Cardiac muscle cell (in vitro differentiated cells and primary cell): ENCODE measurements around the gene SPATA12. TPM values are rescaled to one million over a fixed set of nuclear protein-coding genes. Genes with fewer than 3 reads are reported as not detected.
A peak's percentile ranks its signal among the peaks of the same experiment; 100 is the strongest.

ENCODE experiments used
- DNase-seq, 2 donors: peaks; one replicate each; pipeline versions ENCODE4 v3.0.0 to v3.0.0-alpha.2; 2010 to 2017; ENCODE audit warnings: low read depth in 1 of 2, low spot score in 1 of 2
- H3K27ac ChIP-seq: fragments of 200-600 bp; sonication (generic); 2 replicates; pipeline ENCODE4 v1.5.1; 2016
- H3K27me3 ChIP-seq: fragments of 200-600 bp; sonication (generic); 2 replicates; pipeline ENCODE4 v1.6.0; 2016; ENCODE audit warnings: control low read depth
- H3K36me3 ChIP-seq: fragments of 200-600 bp; sonication (generic); 2 replicates; pipeline ENCODE4 v1.5.1; 2016; ENCODE audit warnings: control low read depth
- H3K4me1 ChIP-seq: fragments of 200-600 bp; sonication (generic); 2 replicates; pipeline ENCODE4 v1.8.1; 2017; ENCODE audit warnings: low read depth, mild to moderate bottlenecking, mixed run types
- H3K4me3 ChIP-seq: fragments of 200-600 bp; sonication (generic); 2 replicates; pipeline ENCODE4 v1.5.1; 2016; ENCODE audit warnings: mild to moderate bottlenecking
- H3K9me3 ChIP-seq: fragments of 200-600 bp; sonication (generic); 2 replicates; pipeline ENCODE4 v1.5.1; 2017; ENCODE audit warnings: low read depth, mild to moderate bottlenecking, control low read depth
- polyA plus RNA-seq: library from polyadenylated mRNA; unstranded; fragments of >200 nt; fragmentation: Nextera tagmentation; extraction: Ambion mirVana; gene quantifications from 2 replicates; pipeline ENCODE4 v1.2.1, GENCODE V29; 2016
- total RNA-seq: library from RNA; depleted of rRNA; stranded (reverse); fragments of >200 nt; gene quantifications from 2 replicates; pipeline ENCODE4 v1.2.3, GENCODE V29; 2016
- TF ChIP-seq, protein P1 (sequence below): IDR thresholded peaks from 2 replicates; pipeline ENCODE4 v1.5.1; 2012; ENCODE audit warnings: low read depth, mild to moderate bottlenecking, low read length

Gene SPATA12
- total and polyA plus RNA-seq, 2 experiments from 2014 or later = not detected

DNA sequence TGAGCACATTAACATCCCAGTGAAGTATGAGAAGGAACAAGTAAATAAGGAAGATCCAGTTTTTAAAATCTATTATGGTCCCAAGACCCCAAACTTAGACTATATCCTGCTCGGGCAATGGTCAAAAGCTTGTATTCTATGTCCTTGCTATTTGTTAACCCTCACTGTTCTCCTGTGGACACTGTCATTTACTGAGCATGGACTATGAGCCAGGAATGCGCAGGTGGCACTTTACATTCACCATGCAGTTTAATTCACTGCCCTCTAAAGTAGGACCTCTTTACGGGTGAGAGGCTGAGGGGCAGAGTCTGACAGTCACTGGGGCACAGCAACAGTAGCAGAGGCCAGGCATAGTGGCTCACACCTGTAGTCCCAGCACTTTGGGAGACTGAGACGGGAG, 28.6 kb downstream of the SPATA12 start:
- Histone ChIP-seq H3K27ac (no peak overlapping the region), H3K36me3 (no peaks in the 10 kb centered on the region), H3K27me3 (no peaks in the 10 kb centered on the region), H3K9me3 (no peaks in the 10 kb centered on the region), H3K4me3 (no peak overlapping the region), H3K4me1 (no peaks in the 10 kb centered on the region)
- no peak for DNase-seq
- TF ChIP-seq, protein P1, sequence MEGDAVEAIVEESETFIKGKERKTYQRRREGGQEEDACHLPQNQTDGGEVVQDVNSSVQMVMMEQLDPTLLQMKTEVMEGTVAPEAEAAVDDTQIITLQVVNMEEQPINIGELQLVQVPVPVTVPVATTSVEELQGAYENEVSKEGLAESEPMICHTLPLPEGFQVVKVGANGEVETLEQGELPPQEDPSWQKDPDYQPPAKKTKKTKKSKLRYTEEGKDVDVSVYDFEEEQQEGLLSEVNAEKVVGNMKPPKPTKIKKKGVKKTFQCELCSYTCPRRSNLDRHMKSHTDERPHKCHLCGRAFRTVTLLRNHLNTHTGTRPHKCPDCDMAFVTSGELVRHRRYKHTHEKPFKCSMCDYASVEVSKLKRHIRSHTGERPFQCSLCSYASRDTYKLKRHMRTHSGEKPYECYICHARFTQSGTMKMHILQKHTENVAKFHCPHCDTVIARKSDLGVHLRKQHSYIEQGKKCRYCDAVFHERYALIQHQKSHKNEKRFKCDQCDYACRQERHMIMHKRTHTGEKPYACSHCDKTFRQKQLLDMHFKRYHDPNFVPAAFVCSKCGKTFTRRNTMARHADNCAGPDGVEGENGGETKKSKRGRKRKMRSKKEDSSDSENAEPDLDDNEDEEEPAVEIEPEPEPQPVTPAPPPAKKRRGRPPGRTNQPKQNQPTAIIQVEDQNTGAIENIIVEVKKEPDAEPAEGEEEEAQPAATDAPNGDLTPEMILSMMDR = no peak

DNA sequence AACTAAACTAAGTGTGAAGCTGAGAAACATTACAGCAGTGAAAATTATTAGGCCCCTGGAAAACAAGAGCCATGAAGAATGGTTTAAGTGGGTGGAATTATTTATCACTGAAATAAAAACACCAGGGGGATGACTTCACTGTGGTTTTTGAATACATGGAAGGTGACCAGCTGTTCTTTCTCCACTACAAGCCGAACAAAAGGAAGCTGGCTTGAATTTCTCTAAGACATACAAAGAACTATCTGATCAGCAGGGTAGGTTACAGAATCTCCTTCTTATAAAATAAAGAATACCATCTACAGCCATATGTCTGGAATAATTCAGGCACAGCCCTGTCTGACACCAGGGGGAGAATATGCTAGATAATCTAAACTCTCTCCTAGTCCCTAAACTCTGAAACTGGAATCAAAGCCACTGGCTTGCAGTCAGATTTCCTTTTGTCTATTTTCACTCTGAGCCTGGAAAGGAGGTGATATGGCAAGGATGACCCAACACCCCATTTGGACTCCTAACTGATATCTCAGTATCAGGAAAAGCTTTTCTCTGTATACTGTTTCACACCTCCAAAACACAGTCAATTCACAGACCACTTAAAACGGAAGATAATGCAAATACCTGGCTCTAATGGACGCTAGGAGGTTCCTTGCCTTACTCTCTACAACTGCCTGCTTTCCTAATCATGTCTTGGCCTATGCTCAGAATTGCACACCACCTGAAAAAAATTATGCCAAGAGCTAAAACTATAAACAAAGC, 31.2 kb downstream of the SPATA12 start:
- no peaks in the 10 kb centered on the region for H3K27me3 ChIP-seq
- DNase-seq = peak in 1 of 2 donors; percentile 67
- peak overlapping the region; percentile 14 for H3K27ac ChIP-seq

DNA sequence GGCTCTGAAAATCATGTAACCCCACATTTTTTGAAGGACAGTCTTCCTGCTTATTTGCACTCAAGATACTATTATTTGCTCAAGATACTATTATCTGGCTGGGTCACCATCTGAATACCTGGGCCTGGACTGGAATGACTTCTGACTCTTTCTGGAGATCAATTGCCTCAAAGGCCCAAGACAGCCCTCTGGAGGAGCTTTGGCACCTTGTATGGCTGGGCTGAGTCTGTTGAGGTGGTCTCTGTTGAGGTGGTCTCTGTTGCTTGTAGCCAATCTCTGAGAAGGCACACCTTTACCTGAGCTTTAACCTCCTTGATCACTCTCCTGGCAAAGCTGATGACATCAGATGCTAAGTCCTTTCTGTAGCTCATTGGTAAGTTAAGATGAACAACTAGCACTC, 33.0 kb downstream of the SPATA12 start:
- Histone ChIP-seq H3K4me3 (no peak overlapping the region), H3K36me3 (peaks cover 31% of the 10 kb centered on the region), H3K27ac (no peak overlapping the region), H3K27me3 (no peaks in the 10 kb centered on the region), H3K4me1 (no peaks in the 10 kb centered on the region), H3K9me3 (no peaks in the 10 kb centered on the region)
- TF ChIP-seq, protein P1 = no peak
- DNase-seq = no peak

More for the DNA sequence above, 31.2 kb downstream of the SPATA12 start:
- Histone ChIP-seq H3K9me3 (no peaks in the 10 kb centered on the region), H3K4me1 (no peaks in the 10 kb centered on the region), H3K4me3 (no peak overlapping the region), H3K36me3 (peaks cover 20% of the 10 kb centered on the region)
- TF ChIP-seq, protein P1 = no peak

DNA sequence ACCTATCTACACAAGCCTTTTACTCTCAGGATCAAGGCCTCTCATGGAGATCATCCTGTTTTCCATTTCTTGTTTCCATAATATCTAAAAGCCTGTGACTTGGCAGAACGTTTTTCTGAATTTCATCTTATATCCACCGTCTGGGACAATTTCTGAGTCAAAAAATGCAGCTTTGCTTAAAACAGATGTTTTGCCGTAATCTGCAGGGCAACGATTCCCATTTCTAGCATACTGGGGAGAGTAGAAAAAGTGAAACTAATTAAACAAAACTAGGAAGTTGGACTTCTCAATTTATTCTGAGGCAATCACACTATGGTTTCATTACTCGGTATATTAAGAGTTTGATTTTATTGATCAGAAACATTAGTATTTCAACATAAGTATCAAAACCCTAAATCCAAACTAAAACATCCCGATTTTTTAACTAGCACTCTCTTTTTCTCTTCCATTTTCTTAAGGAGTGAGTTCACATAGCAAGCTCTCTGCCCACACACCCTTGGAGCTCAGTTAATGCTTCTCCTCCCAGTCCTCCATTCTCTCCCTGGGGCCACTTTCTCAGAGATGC, 33.6 kb downstream of the SPATA12 start:
- no peak overlapping the region for H3K27ac ChIP-seq
- no peaks in the 10 kb centered on the region for H3K4me1 ChIP-seq
- no peak overlapping the region for H3K4me3 ChIP-seq
- no peaks in the 10 kb centered on the region for H3K9me3 ChIP-seq
- no peak for DNase-seq
- peaks cover 35% of the 10 kb centered on the region for H3K36me3 ChIP-seq
- TF ChIP-seq, protein P1 = no peak
- H3K27me3 ChIP-seq = no peaks in the 10 kb centered on the region

DNA sequence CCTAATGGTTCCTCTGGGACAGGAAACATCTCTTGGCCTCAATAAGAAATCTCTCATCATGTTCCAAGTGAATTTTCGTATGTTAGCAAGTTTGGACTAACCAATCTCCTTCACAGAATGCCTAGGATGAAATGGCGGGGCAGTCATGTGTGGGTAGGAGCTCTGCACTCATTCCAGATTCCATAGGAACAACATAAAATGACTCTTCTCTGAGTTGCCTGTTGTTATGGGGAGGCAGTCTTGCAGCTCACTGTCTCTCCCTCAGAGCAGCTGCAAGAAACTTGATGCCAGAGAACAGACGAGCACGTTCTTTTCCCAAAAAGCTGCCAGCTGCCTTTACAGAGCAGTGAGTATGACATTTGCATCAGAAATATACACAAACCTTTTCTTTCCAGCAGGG, 34.1 kb downstream of the SPATA12 start:
- H3K4me3 ChIP-seq = no peak overlapping the region
- TF ChIP-seq, protein P1 = no peak
- H3K9me3 ChIP-seq = no peaks in the 10 kb centered on the region
- peak in 1 of 2 donors; percentile 31 for DNase-seq
- no peaks in the 10 kb centered on the region for H3K27me3 ChIP-seq
- H3K4me1 ChIP-seq = no peaks in the 10 kb centered on the region
- H3K27ac ChIP-seq = no peak overlapping the region
- peaks cover 41% of the 10 kb centered on the region for H3K36me3 ChIP-seq
